Left ventricle myocardium inferior (tissue), 1 donor: ENCODE results near the gene TRPM5. TPM values are rescaled to one million over a fixed set of nuclear protein-coding genes. Genes with fewer than 3 reads are reported as not detected.
A peak's percentile ranks its signal among the peaks of the same experiment; 100 is the strongest.

Experiments used
- DNase-seq: peaks from one replicate; pipeline ENCODE4 v3.0.0-alpha.2; 2020
- H3K27ac ChIP-seq: fragments of 200-600 bp; replicated peaks from 2 replicates; pipeline ENCODE4 v1.8.0; 2021
- H3K27me3 ChIP-seq: fragments of 200-600 bp; 2 replicates; pipeline ENCODE4 v1.8.0; 2021; ENCODE audit warnings: low read depth
- H3K36me3 ChIP-seq: fragments of 200-600 bp; 2 replicates; pipeline ENCODE4 v1.8.0; 2021
- H3K4me1 ChIP-seq: fragments of 200-600 bp; 2 replicates; pipeline ENCODE4 v1.8.0; 2021
- H3K4me3 ChIP-seq: fragments of 200-600 bp; 2 replicates; pipeline ENCODE4 v1.8.0; 2021; ENCODE audit warnings: mild to moderate bottlenecking, moderate library complexity
- H3K9me3 ChIP-seq: fragments of 200-600 bp; replicated peaks from 2 replicates; pipeline ENCODE4 v1.8.0; 2021
- CTCF ChIP-seq: fragments of 200-600 bp; IDR thresholded peaks from 2 replicates; pipeline ENCODE4 v1.8.0; 2021; ENCODE audit warnings: antibody characterized with exemption, mild to moderate bottlenecking, borderline replicate concordance
- intact Hi-C: fragments of 100-400 bp; cut with micrococcal nuclease; formaldehyde crosslinking; loops from one replicate; pipeline ENCODE4 v1.11.0; 2022
- total RNA-seq: library from RNA; stranded (reverse); fragmentation: NEBNext Ultra II Directional; extraction: Animal tissue kit (Norgen Biotek cat#: 25700); gene quantifications from one replicate; pipeline ENCODE4 v1.2.1, GENCODE V29; 2021
- donor health status: DM: no; HTN: yes; CAD: no; lungs with severe emphysema.

TRPM5 gene
- total RNA-seq, 1 donor from 2014 or later, result not detected

- H3K4me1 ChIP-seq, result peaks cover 32% of the 10 kb centered on the region
- no peak for DNase-seq
- H3K27ac ChIP-seq, result no peak overlapping the region
- no peaks in the 10 kb centered on the region for H3K9me3 ChIP-seq
- peaks cover 8% of the 10 kb centered on the region for H3K27me3 ChIP-seq
- no peak overlapping the region for H3K4me3 ChIP-seq
- no peak for TF ChIP-seq CTCF
- no peaks in the 10 kb centered on the region for H3K36me3 ChIP-seq
- intact Hi-C loops, result no loop called here
Observed at GRCh38 chr11:2452321-2453012, 8.2 kb upstream of the TRPM5 start.

- no peak for TF ChIP-seq CTCF
- no peak for DNase-seq
- Histone ChIP-seq H3K9me3 (no peaks in the 10 kb centered on the region), H3K4me3 (no peak overlapping the region), H3K27me3 (peaks cover 8% of the 10 kb centered on the region), H3K4me1 (peaks cover 37% of the 10 kb centered on the region), H3K27ac (no peak overlapping the region), H3K36me3 (no peaks in the 10 kb centered on the region)
- intact Hi-C loops, result no loop called here
Observed at GRCh38 chr11:2451916-2452315, 7.6 kb upstream of the TRPM5 start.

GRCh38 chr11:2451336-2451735 lies 7.0 kb upstream of the TRPM5 start:
- no peak overlapping the region for H3K27ac ChIP-seq
- H3K4me3 ChIP-seq, result no peak overlapping the region
- no peaks in the 10 kb centered on the region for H3K9me3 ChIP-seq
- intact Hi-C loops, result no loop called here
- no peaks in the 10 kb centered on the region for H3K36me3 ChIP-seq
- DNase-seq, result no peak
- peaks cover 13% of the 10 kb centered on the region for H3K27me3 ChIP-seq
- H3K4me1 ChIP-seq, result peaks cover 43% of the 10 kb centered on the region
- TF ChIP-seq CTCF, result no peak

GRCh38 chr11:2450321-2451041 lies 6.2 kb upstream of the TRPM5 start:
- Histone ChIP-seq H3K9me3 (no peaks in the 10 kb centered on the region), H3K27me3 (peaks cover 18% of the 10 kb centered on the region), H3K4me3 (no peak overlapping the region), H3K36me3 (no peaks in the 10 kb centered on the region), H3K4me1 (peaks cover 51% of the 10 kb centered on the region), H3K27ac (no peak overlapping the region)
- TF ChIP-seq CTCF, result no peak
- intact Hi-C loops, result no loop called here
- no peak for DNase-seq

- no peaks in the 10 kb centered on the region for H3K9me3 ChIP-seq
- H3K27me3 ChIP-seq, result peaks cover 18% of the 10 kb centered on the region
- H3K4me1 ChIP-seq, result peaks cover 54% of the 10 kb centered on the region
- intact Hi-C loops, result no loop called here
- H3K27ac ChIP-seq, result peak overlapping the region; percentile 58
- no peak for DNase-seq
- H3K4me3 ChIP-seq, result no peak overlapping the region
- no peaks in the 10 kb centered on the region for H3K36me3 ChIP-seq
- TF ChIP-seq CTCF, result no peak
Observed at GRCh38 chr11:2449548-2450320, 5.4 kb upstream of the TRPM5 start.
